K562 (cell line): Measurements from ENCODE around the gene IL17RB. TPM values are rescaled to one million over a fixed set of nuclear protein-coding genes. Genes with fewer than 3 reads are reported as not detected.

ENCODE experiments used
- ATAC-seq: fragments of 200-7000 bp; cut with Tn5 transposase; 3 replicates; pipeline ENCODE4 v1.9.1; 2020; ENCODE audit warnings: moderate library complexity
- BruUV-seq: library from RNA; stranded (reverse); fragments of 400-500 nt; replicated peaks from 2 replicates; lab custom pipeline; 2021; lab: Mats Ljungman, UMichigan
- CTCF ChIA-PET: fragments of 300-600 bp; formaldehyde crosslinking; extraction: SDS; loops from one replicate; lab custom pipeline; 2021; ENCODE audit warnings: low intra/inter-chr PET ratio; lab: Yijun Ruan, JAX
- POLR2A ChIA-PET: fragments of 300-600, 350-650 bp; sonication (Branson Sonifier 250); formaldehyde crosslinking; extraction: SDS; loops from one replicate; lab custom pipeline; 2021; ENCODE audit warnings: antibody characterized with exemption, inconsistent platforms; lab: Yijun Ruan, JAX
- DNase-seq, 4 experiments: peaks; one replicate each; pipeline versions ENCODE4 v3.0.0 to v3.0.0-alpha.2; 2011 to 2018; ENCODE audit warnings: low spot score in 3 of 4, mixed read lengths in 3 of 4; ENCODE audit errors: extremely low read depth in 1 of 4
- FAIRE-seq: peaks from 2 replicates; lab custom pipeline; 2011; peaks lifted over from hg19 to GRCh38; lab: Jason Lieb, UNC
- H2AFZ ChIP-seq: 2 replicates; pipeline ENCODE4 v1.6.0; 2011; ENCODE audit warnings: low read depth, low read length, control low read depth, inconsistent platforms
- H3K27ac ChIP-seq: fragments of 200-600 bp; 3 replicates; pipeline ENCODE4 v1.8.0; 2011; ENCODE audit warnings: low read depth, mild to moderate bottlenecking, control low read depth, inconsistent platforms, low read length, moderate library complexity, mixed read lengths; ENCODE audit errors: extremely low read depth
- H3K27me3 ChIP-seq, 2 experiments: fragments of 300-600 bp in 1 of 2; 2 replicates in 1 of 2; 3 replicates in 1 of 2; pipeline versions ENCODE4 v1.6.0 to v1.8.0; 2011; ENCODE audit warnings: inconsistent platforms in 2 of 2, low read length in 2 of 2, mild to moderate bottlenecking in 1 of 2, mixed read lengths in 1 of 2, moderate library complexity in 1 of 2; ENCODE audit not compliant: control insufficient read depth in 2 of 2, insufficient read depth in 2 of 2
- H3K36me3 ChIP-seq: fragments of 300-600 bp; 3 replicates; pipeline ENCODE4 v1.8.0; 2011; ENCODE audit warnings: mild to moderate bottlenecking, low read length, inconsistent platforms; ENCODE audit not compliant: control insufficient read depth, insufficient read depth
- H3K4me1 ChIP-seq, 2 experiments: fragments of 200-600 bp in 1 of 2; replicated peaks in 1 of 2; 2 replicates in 1 of 2; 3 replicates in 1 of 2; pipeline versions ENCODE4 v1.5.1 to v1.8.0; 2011; ENCODE audit warnings: inconsistent platforms in 2 of 2, low read length in 2 of 2, mild to moderate bottlenecking in 1 of 2, mixed read lengths in 1 of 2, moderate library complexity in 1 of 2; ENCODE audit not compliant: control insufficient read depth in 2 of 2, insufficient read depth in 2 of 2
- H3K4me2 ChIP-seq: 2 replicates; pipeline ENCODE4 v1.6.1; 2011; ENCODE audit warnings: low read length, control low read depth, inconsistent platforms, mixed read lengths; ENCODE audit not compliant: insufficient read depth
- H3K4me3 ChIP-seq: fragments of 200-600 bp; sonication (generic), shearing (Covaris generic); 2 replicates; pipeline ENCODE4 v1.5.1; 2016; ENCODE audit warnings: control low read depth, inconsistent platforms
- H3K79me2 ChIP-seq: fragments of 200-600 bp; 3 replicates; pipeline ENCODE4 v1.8.0; 2011; ENCODE audit warnings: low read length, inconsistent platforms; ENCODE audit not compliant: control insufficient read depth, insufficient read depth
- H3K9ac ChIP-seq, 2 experiments: 2 replicates each; pipeline versions ENCODE4 v1.6.0 to v1.6.1; 2011; ENCODE audit warnings: low read depth in 2 of 2, low read length in 2 of 2, control low read depth in 1 of 2, inconsistent platforms in 1 of 2, mild to moderate bottlenecking in 1 of 2, mixed read lengths in 1 of 2; ENCODE audit not compliant: insufficient read depth in 1 of 2
- H3K9me1 ChIP-seq: one replicate; pipeline ENCODE4 v1.6.0; 2011; ENCODE audit warnings: inconsistent platforms, mild to moderate bottlenecking, low read length, moderate library complexity; ENCODE audit not compliant: control insufficient read depth, insufficient read depth
- H3K9me3 ChIP-seq: replicated peaks from 2 replicates; pipeline ENCODE4 v1.5.1; 2011; ENCODE audit warnings: low read depth, low read length, inconsistent platforms; ENCODE audit not compliant: control insufficient read depth, insufficient read depth
- H4K20me1 ChIP-seq: replicated peaks from 2 replicates; pipeline ENCODE4 v1.6.1; 2011; ENCODE audit warnings: low read length, inconsistent platforms, mixed read lengths; ENCODE audit not compliant: control insufficient read depth, insufficient read depth
- CEBPG ChIP-seq, 3 experiments: fragments of 200-800 bp in 1 of 3; sonication (Bioruptor generic) in 1 of 3; sonication (generic) in 1 of 3; formaldehyde crosslinking in 1 of 3; IDR thresholded peaks in 2 of 3; conservative IDR thresholded peaks in 1 of 3; 2 replicates each; pipeline versions ENCODE4 v1.6.1 to v1.8.0; 2016 to 2022; ENCODE audit warnings: missing compliant biosample characterization in 2 of 3, missing genetic modification characterization in 2 of 3, mild to moderate bottlenecking in 1 of 3, missing genetic modification reagents in 1 of 3
- E4F1 ChIP-seq: fragments of 250-450 bp; sonication (Bioruptor Pico); IDR thresholded peaks from 2 replicates; pipeline ENCODE4 v1.5.0; 2021; ENCODE audit warnings: mild to moderate bottlenecking, borderline replicate concordance
- FOXK1 ChIP-seq: sonication (generic); formaldehyde crosslinking; IDR thresholded peaks from 2 replicates; pipeline ENCODE4 v1.8.0; 2022; ENCODE audit warnings: missing genetic modification reagents, mild to moderate bottlenecking, borderline replicate concordance
- MXD1 ChIP-seq: fragments of 250-450 bp; sonication (Bioruptor Pico); IDR thresholded peaks from 2 replicates; pipeline ENCODE4 v1.8.0; 2021; ENCODE audit warnings: borderline replicate concordance, mild to moderate bottlenecking, moderate library complexity; ENCODE audit not compliant: poor library complexity, severe bottlenecking
- NR2F6 ChIP-seq: fragments of 450-650 bp; formaldehyde crosslinking; IDR thresholded peaks from 2 replicates; pipeline ENCODE4 v1.4.0; 2020; ENCODE audit warnings: mild to moderate bottlenecking
- OTX1 ChIP-seq: fragments of 450-650 bp; formaldehyde crosslinking; IDR thresholded peaks from 2 replicates; pipeline ENCODE4 v1.4.0; 2022; ENCODE audit warnings: mild to moderate bottlenecking
- TAF1 ChIP-seq: IDR thresholded peaks from 2 replicates; pipeline ENCODE4 v1.6.1; 2011; ENCODE audit warnings: mild to moderate bottlenecking, low read length, moderate library complexity; ENCODE audit not compliant: insufficient read depth, control insufficient read depth, severe bottlenecking; ENCODE audit errors: extremely low read depth
- ZC3H11A ChIP-seq: IDR thresholded peaks from 2 replicates; pipeline ENCODE4 v1.6.1; 2012; ENCODE audit warnings: low read depth, low read length, improper control_type of control experiment
- ZNF354B ChIP-seq: fragments of 250-450 bp; sonication (Bioruptor Pico); IDR thresholded peaks from 2 replicates; pipeline ENCODE4 v1.4.0; 2020
- ZNF699 ChIP-seq: fragments of 250-450 bp; sonication (Bioruptor Pico); IDR thresholded peaks from 2 replicates; pipeline ENCODE4 v1.8.0; 2021; ENCODE audit warnings: mild to moderate bottlenecking, moderate library complexity; ENCODE audit not compliant: insufficient replicate concordance
- ZNF79 ChIP-seq: fragments of 250-450 bp; sonication (Bioruptor Pico); IDR thresholded peaks from 2 replicates; pipeline ENCODE4 v1.4.0; 2020; ENCODE audit warnings: low read depth, mild to moderate bottlenecking, moderate library complexity
- WGBS: fragments of 100-300 bp; shearing (Covaris generic); methylation state at CpG from one replicate; pipeline ENCODE4 v1.1.6; 2016; ENCODE audit warnings: low coverage, mixed read lengths; ENCODE audit not compliant: insufficient coverage; ENCODE audit errors: missing lambda C conversion rate; 5-methylcytosine and 5-hydroxymethylcytosine counted together
- in situ Hi-C: fragments of 300-500 bp; cut with MboI; formaldehyde crosslinking; loops from 4 replicates; pipeline ENCODE4 v1.15.0; 2018; ENCODE audit warnings: inconsistent platforms, mixed read lengths
- intact Hi-C: fragments of 100-400 bp; cut with micrococcal nuclease; formaldehyde crosslinking; loops from 2 replicates; pipeline ENCODE4 v1.14.2; 2022
- polyA plus RNA-seq, 8 experiments: library from polyadenylated mRNA; depleted of rRNA in 4 of 8; stranded (reverse) in 5 of 8; unstranded in 3 of 8; fragments of >200 nt; fragmentation: Nextera tagmentation in 2 of 8; fragmentation: Illumina TruSeq in 1 of 8; extraction: Ambion mirVana in 2 of 8; extraction: Trizol in 1 of 8; gene quantifications; 2 replicates each; pipeline versions ENCODE4 v1.2.1 to v1.2.3, GENCODE V29; 2011 to 2014; ENCODE audit warnings: inconsistent platforms in 1 of 8, missing spikeins in 1 of 8
- total RNA-seq, 7 experiments: library from RNA; depleted of rRNA in 6 of 7; stranded (reverse); fragments of >200 nt in 6 of 7; fragmentation: Illumina TruSeq in 2 of 7; extraction: Trizol in 2 of 7; gene quantifications; 2 replicates each; pipeline versions ENCODE4 v1.2.1 to v1.2.3, GENCODE V29; 2011 to 2021; ENCODE audit warnings: low replicate concordance in 1 of 7
- TF ChIP-seq, protein P1 (sequence below): fragments of 450-650 bp; IDR thresholded peaks from 2 replicates; pipeline ENCODE4 v1.6.1; 2016
- TF ChIP-seq, protein P2 (sequence below): IDR thresholded peaks from 3 replicates; pipeline ENCODE4 v1.6.1; 2011; ENCODE audit warnings: borderline replicate concordance, mild to moderate bottlenecking, moderate library complexity; ENCODE audit not compliant: insufficient read length; ENCODE audit errors: extremely low read depth

The IL17RB gene
- total and polyA plus RNA-seq, 9 of the 15 experiments (the other 6 are each of a cell fraction or from before 2014, with no cell fraction given) = 1.1 to 4.1 (median 1.7) TPM

GRCh38 chr3:53803124-53803815, 43.1 kb upstream of the IL17RB start:
- Histone ChIP-seq H3K9me3 (no peaks in the 10 kb centered on the region), H3K9ac (no peak overlapping the region), H4K20me1 (no peaks in the 10 kb centered on the region; the same call in 1 of the 2 replicates), H3K4me3 (no peak overlapping the region), H3K79me2 (no peaks in the 10 kb centered on the region), H3K4me2 (no peak overlapping the region), H3K27ac (no peak overlapping the region), H3K4me1 (no peaks in the 10 kb centered on the region), H3K9me1 (no peaks in the 10 kb centered on the region), H2AFZ (no peak overlapping the region), H3K36me3 (no peaks in the 10 kb centered on the region), H3K27me3 (peaks cover 10 to 82% of the 10 kb centered on the region in 2 experiments; a peak in 4 of 5 replicates)
- POLR2A ChIA-PET = interaction anchor here (0.8 kb wide), 1 partner anchor 374 kb away, joined by 3 read pairs; no protein-coding TSS in a partner anchor
- DNase-seq (no peak), FAIRE-seq (no peak), ATAC-seq (0 out of 3 replicates have a peak, but pooled peaks have one; percentile 23)
- in situ Hi-C loops (no loop called here), intact Hi-C loops (no loop called here)
- 7% methylated on average over 2 of the region's 18 CpGs for WGBS
- CTCF ChIA-PET = no interaction called here
- no TSS peak for BruUV-seq
- TF ChIP-seq ZC3H11A (no peak), OTX1 (no peak), CEBPG (CRISPR knock-in tag; IDR thresholded peaks at IDR 0.05) (no peak), CEBPG (tag; conservative IDR thresholded peaks at IDR 0.05 in 1 of 2, IDR thresholded peaks at IDR 0.05 in 1 of 2) (no peak), ZNF699 (CRISPR knock-in tag) (no peak), NR2F6 (no peak), MXD1 (CRISPR knock-in tag) (no peak), TAF1 (no peak), FOXK1 (no peak), ZNF79 (CRISPR knock-in tag) (no peak), ZNF354B (CRISPR knock-in tag) (no peak), E4F1 (CRISPR knock-in tag) (no peak)
- TF ChIP-seq, protein P1, sequence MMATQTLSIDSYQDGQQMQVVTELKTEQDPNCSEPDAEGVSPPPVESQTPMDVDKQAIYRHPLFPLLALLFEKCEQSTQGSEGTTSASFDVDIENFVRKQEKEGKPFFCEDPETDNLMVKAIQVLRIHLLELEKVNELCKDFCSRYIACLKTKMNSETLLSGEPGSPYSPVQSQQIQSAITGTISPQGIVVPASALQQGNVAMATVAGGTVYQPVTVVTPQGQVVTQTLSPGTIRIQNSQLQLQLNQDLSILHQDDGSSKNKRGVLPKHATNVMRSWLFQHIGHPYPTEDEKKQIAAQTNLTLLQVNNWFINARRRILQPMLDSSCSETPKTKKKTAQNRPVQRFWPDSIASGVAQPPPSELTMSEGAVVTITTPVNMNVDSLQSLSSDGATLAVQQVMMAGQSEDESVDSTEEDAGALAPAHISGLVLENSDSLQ = no peak
- TF ChIP-seq, protein P2, sequence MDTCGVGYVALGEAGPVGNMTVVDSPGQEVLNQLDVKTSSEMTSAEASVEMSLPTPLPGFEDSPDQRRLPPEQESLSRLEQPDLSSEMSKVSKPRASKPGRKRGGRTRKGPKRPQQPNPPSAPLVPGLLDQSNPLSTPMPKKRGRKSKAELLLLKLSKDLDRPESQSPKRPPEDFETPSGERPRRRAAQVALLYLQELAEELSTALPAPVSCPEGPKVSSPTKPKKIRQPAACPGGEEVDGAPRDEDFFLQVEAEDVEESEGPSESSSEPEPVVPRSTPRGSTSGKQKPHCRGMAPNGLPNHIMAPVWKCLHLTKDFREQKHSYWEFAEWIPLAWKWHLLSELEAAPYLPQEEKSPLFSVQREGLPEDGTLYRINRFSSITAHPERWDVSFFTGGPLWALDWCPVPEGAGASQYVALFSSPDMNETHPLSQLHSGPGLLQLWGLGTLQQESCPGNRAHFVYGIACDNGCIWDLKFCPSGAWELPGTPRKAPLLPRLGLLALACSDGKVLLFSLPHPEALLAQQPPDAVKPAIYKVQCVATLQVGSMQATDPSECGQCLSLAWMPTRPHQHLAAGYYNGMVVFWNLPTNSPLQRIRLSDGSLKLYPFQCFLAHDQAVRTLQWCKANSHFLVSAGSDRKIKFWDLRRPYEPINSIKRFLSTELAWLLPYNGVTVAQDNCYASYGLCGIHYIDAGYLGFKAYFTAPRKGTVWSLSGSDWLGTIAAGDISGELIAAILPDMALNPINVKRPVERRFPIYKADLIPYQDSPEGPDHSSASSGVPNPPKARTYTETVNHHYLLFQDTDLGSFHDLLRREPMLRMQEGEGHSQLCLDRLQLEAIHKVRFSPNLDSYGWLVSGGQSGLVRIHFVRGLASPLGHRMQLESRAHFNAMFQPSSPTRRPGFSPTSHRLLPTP = no peak
